GM19463 (cell line): ENCODE results near the gene ABHD17C.

ENCODE experiments used
- ATAC-seq: cut with Tn5 transposase; IDR thresholded peaks from one replicate; pipeline ENCODE4 v1.9.1; 2021; ENCODE audit warnings: mild to moderate bottlenecking, moderate library complexity; ENCODE audit not compliant: unreplicated experiment

The ABHD17C gene

GRCh38 chr15:80689294-80689693, 5.8 kb upstream of the ABHD17C start:
- ATAC-seq: no peak

- ATAC-seq: no peak
Observed at GRCh38 chr15:80689716-80690115, 5.4 kb upstream of the ABHD17C start.

DNA sequence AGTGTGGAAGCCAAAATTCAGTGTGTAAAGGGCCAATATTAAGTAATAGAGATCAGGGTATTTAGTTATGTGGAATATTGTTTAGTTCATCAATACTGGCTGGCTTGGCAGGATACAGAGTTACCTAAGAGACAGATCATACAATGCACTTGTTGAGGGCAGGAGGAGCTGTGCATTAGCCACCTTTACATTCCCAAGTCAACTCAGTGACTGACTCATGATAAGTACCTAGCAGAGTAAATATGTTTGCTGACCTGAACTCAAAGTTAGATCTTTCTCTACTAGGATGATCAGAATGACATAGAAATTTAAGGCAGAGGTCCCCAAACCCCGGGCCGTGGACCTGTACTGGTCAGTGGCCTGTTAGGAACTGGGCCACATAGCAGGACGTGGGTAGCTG, 3.5 kb upstream of the ABHD17C start:
- ATAC-seq: no peak

DNA sequence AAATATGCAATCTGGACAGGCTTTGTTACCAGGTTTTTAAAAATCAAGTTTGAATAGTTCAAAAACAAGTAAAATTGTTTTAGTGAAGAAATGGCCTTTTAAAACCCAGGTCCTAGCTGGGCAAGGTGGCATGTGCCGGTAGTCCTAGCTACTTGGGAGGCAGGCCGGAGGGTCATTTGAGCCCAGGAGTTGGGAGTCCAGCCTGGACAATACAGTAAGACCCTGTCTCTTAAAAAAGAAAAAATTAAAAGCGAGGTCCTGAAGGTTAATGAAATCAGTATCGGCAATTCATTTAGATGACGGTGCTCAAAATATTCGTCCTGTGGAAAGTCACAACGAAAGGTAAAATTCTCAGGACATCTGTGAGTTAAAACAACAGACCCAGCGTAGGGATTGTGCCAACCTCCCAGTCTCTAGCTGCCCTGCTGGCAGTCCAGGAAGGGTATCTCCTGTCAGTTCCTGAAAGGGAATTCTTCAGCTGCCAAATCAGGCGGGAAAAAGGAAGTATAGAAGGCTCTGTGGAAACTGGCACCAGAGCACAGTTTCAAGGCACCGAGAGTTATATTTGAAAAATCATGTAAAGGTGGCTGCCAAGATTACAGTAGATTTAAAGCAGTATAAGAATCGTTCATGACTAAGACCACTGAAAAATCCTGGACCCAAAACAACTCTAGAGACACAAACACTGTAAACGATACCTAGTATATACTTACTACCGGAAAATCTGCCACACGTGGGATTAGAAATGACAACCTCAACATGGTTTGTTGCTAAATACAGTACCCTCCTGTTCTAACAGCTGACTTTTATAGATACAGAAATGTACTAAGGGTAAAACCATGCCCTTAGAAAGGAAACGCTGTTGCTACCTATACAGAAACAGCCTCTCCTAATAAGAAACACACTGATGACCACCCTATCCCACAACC, 1.2 kb upstream of the ABHD17C start:
- no peak for ATAC-seq

GRCh38 chr15:80694611-80695098, 455 bp upstream of the ABHD17C start:
- peak; percentile 42 for ATAC-seq

GRCh38 chr15:80695911-80696661, 976 bp downstream of the ABHD17C start:
- no peak for ATAC-seq

DNA sequence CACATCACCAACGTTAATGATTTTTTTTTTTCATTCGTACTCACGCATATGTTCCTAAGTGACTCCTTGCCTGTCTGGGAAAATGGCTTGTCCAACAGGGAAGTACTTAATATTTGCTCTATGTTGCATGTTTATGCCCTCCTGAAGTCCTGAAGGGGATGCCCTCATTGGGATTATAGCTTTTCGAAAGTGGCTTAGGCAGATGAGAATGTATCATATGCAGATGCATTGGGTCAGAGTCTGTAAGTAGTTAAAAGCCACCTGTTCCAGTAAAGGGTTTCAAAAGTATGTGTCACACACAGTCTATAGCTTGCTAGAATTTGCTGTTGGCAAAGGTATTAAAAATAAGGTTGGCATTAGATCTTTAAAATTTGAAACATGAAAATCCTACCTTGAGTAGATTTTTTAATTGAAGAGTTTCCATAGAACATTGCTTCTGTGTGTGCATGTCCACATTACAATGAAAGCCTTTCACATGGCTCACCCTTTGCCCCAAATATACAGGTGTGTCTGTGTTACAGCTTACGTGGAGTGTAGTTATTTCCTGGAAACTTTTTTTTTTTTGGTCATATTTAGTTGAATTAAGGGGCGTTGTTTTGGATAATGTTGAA, 2.1 kb downstream of the ABHD17C start:
- no peak for ATAC-seq

- no peak for ATAC-seq
Observed at GRCh38 chr15:80698676-80699075, 3.6 kb downstream of the ABHD17C start.

DNA sequence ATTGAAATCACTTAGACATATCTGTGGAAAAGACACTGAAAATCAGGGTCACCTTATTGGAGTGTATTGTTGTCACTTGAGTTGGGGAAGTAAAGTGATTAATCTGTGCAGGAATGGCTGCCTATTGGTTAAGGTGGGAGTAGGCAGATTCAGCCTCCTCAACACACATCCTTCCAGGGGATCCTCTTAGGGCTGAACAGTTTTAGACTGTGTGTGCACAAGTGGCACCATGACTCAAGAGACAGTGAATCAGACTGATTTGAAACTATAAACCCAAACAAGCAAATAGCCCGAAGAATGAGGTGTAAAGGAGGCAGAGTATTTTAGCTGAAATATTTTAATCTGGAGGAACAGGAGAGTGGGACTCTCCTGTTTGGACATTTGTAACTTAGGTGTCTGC, 4.9 kb downstream of the ABHD17C start:
- ATAC-seq: no peak

DNA sequence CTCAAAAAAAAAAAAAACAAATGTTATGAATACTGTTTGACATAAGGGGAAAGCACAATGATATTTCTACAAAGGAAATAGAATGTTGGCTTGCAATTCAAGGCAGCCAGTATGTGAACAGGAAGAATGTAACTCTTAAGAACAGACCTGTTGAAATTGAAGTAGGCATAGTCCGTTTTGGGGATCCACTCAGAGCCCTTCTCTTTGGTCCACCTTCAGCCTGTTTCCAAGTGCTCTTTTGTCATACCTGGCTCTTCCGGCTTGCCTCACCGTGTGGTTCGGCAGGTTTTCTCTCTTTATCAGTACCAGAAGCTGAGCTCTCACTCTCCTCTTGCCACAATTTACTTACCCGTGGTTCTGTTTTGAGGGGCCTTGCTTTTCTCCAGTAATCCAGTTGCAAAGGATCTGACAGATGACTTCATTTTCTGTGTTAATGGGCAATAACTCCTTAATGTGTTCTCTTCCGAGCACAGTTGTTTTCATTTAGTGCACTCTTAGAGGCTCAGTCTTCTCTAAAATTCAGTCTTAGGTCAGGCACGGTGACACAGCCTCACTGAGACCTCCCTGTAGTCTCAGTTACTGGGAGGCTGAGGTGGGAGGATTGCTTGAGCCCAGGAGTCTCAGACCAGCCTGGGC, 6.7 kb downstream of the ABHD17C start:
- ATAC-seq: no peak

GRCh38 chr15:80703081-80703480, 8.0 kb downstream of the ABHD17C start:
- ATAC-seq: no peak

DNA sequence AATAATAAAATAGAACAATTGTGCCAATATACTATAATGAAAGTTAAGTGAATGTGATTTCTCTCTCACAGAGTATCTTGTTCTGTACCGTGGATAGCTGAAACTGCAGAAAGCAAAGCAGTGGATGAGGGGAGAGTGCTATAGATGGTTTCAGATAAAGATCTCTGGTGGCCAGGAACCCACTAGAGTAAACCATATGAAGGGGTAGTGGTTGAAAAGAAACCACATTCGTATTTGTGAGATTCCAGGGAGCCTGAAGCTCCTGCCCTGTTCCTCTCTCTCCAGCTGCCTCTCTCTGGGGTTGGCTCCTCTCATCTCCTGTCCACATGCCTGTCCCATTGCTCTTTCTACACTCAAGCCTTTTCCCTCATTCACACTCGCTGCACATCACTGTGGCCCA, 8.9 kb downstream of the ABHD17C start:
- no peak for ATAC-seq

- no peak for ATAC-seq
Observed at GRCh38 chr15:80706161-80706560, 11.1 kb downstream of the ABHD17C start.

GRCh38 chr15:80709542-80709941, 14.4 kb downstream of the ABHD17C start:
- no peak for ATAC-seq

DNA sequence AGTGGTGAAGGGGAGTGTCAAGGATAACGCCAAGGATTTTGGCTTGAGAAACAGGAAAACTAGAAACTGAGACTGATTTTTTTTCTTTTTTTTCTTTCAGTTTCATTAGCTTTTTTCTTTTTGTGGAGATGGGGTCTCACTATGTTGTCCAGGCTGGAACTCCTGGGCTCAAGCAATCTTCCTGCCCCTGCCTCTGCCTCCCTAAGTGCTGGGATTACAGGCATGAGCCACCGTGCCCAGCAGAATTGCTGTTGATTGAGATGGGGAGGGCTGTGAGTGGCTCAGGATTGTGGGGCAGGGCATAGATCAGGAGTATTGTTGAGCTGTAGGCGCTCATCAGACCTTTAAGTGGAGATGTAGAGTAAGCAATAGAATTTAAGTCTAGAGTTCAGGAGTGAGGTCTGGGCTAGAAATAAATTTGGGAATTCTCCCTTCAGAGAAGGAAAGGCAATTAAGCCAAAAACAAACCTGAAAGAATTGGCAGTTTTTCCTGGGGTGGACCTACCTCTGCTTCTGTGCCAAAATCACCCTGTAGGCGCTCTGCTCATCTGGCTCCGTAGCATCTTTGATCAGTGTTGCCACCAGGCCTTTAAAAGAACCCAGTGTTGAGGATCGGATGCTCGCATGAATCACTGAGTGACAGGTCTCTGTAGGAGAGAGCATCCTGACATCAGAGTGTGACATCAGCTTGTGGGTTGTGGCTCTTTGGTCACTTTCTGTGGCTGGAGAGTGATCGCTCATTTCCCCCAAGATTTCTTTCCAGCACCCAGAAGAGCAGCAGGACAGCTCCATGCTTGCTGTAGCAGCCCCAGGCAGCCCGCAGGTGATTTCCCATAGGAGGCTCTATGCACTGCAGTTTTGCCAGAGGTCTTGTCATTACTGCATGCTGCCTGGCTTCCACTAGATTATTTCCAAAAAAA, 15.8 kb downstream of the ABHD17C start:
- peak; percentile 72 for ATAC-seq

GRCh38 chr15:80711886-80712285, 16.8 kb downstream of the ABHD17C start:
- no peak for ATAC-seq

DNA sequence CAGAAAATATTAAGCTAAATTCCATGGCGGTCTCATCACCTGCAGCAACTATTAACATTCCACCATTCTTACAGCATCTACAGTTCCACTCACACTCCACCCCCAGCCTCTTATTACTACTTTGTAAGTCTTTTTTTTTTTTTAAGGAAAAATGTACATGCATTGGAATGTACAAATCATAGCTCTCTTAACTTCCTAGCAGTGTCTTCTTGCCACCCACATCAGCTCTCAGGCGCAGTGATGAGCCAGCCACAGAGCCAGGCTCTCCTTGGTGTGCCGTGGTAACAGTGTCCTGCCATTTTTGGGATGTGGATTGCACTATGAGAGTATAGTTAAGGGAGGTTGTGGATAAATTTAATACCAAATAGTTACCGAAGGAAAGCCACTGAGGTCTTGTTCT, 17.8 kb downstream of the ABHD17C start:
- no peak for ATAC-seq

- no peak for ATAC-seq
Observed at GRCh38 chr15:80721476-80721875, 26.4 kb downstream of the ABHD17C start.

GRCh38 chr15:80722811-80723210, 27.7 kb downstream of the ABHD17C start:
- ATAC-seq: no peak

DNA sequence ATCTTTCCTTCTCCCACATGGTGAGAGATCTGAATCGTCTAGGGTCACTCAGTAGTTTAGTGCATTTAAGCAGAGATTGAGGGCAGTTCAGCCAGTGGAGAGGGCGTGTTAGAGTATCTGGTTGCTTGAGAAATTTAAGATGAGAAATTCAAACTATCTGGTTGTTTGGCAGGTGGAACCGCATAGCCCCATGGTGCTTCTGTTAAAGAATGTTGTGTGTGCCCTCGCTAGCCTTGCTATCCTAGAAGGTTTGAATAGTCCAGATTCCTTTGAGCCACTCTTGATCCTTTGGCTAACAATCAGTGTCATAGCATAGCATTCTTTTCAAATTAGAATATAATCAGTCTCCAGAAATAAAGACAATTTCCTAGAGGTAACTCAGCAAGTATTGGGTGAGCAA, 32.1 kb downstream of the ABHD17C start:
- no peak for ATAC-seq
